Type B pancreatic cell (in vitro differentiated cells): ENCODE results near the gene ZNF681. TPM values are rescaled to one million over a fixed set of nuclear protein-coding genes. Genes with fewer than 3 reads are reported as not detected.

Experiments
- DNase-seq: peaks from one replicate; pipeline ENCODE4 v3.0.0; 2021; ENCODE audit warnings: mixed read lengths; ENCODE audit not compliant: unreplicated experiment; ENCODE audit errors: extremely low spot score
- H3K27ac Mint-ChIP-seq: 2 replicates; pipeline ENCODE4 v1.8.0; 2021; ENCODE audit warnings: mild to moderate bottlenecking, mixed read lengths
- H3K27me3 Mint-ChIP-seq: 2 replicates; pipeline ENCODE4 v1.8.0; 2021; ENCODE audit warnings: mixed read lengths
- H3K36me3 Mint-ChIP-seq: 2 replicates; pipeline ENCODE4 v1.8.0; 2021; ENCODE audit warnings: mixed read lengths
- H3K4me1 Mint-ChIP-seq: one replicate; pipeline ENCODE4 v1.8.0; 2021; ENCODE audit warnings: mixed read lengths; ENCODE audit not compliant: unreplicated experiment
- H3K4me3 Mint-ChIP-seq: 2 replicates; pipeline ENCODE4 v1.8.0; 2021; ENCODE audit warnings: mild to moderate bottlenecking, mixed read lengths
- H3K9me3 Mint-ChIP-seq: 2 replicates; pipeline ENCODE4 v1.8.0; 2021; ENCODE audit warnings: mixed read lengths
- total RNA-seq: library from RNA; stranded (reverse); gene quantifications from 2 replicates; pipeline ENCODE4 v1.2.1, GENCODE V29; 2021; ENCODE audit warnings: low replicate concordance
- TF ChIP-seq, protein P1 (sequence below): fragments of 200-600 bp; sonication (generic); conservative IDR thresholded peaks from 2 replicates; pipeline ENCODE4 v1.5.0; 2021; ENCODE audit warnings: antibody characterized with exemption, mild to moderate bottlenecking

ZNF681 gene
- total RNA-seq, 1 donor from 2014 or later, result 8.5 TPM

GRCh38 chr19:23800271-23800670 is 41.6 kb upstream of the ZNF681 start:
- TF ChIP-seq, protein P1, sequence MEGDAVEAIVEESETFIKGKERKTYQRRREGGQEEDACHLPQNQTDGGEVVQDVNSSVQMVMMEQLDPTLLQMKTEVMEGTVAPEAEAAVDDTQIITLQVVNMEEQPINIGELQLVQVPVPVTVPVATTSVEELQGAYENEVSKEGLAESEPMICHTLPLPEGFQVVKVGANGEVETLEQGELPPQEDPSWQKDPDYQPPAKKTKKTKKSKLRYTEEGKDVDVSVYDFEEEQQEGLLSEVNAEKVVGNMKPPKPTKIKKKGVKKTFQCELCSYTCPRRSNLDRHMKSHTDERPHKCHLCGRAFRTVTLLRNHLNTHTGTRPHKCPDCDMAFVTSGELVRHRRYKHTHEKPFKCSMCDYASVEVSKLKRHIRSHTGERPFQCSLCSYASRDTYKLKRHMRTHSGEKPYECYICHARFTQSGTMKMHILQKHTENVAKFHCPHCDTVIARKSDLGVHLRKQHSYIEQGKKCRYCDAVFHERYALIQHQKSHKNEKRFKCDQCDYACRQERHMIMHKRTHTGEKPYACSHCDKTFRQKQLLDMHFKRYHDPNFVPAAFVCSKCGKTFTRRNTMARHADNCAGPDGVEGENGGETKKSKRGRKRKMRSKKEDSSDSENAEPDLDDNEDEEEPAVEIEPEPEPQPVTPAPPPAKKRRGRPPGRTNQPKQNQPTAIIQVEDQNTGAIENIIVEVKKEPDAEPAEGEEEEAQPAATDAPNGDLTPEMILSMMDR, result no peak
- H3K9me3 Mint-ChIP-seq, result no peaks in the 10 kb centered on the region
- no peaks in the 10 kb centered on the region for H3K4me1 Mint-ChIP-seq
- no peaks in the 10 kb centered on the region for H3K27me3 Mint-ChIP-seq
- peaks cover 37% of the 10 kb centered on the region for H3K36me3 Mint-ChIP-seq
- H3K4me3 Mint-ChIP-seq, result no peak overlapping the region
- no peak for DNase-seq
- H3K27ac Mint-ChIP-seq, result no peak overlapping the region

- no peak for DNase-seq
- Mint-ChIP-seq H3K27me3 (no peaks in the 10 kb centered on the region), H3K27ac (no peak overlapping the region)
These were observed 40.6 kb upstream of the ZNF681 start for GRCh38 chr19:23799321-23799720.

GRCh38 chr19:23795462-23795861 is 36.8 kb upstream of the ZNF681 start:
- H3K4me1 Mint-ChIP-seq, result no peaks in the 10 kb centered on the region
- no peaks in the 10 kb centered on the region for H3K9me3 Mint-ChIP-seq
- H3K27me3 Mint-ChIP-seq, result no peaks in the 10 kb centered on the region
- no peak overlapping the region for H3K27ac Mint-ChIP-seq
- H3K36me3 Mint-ChIP-seq, result peaks cover 41% of the 10 kb centered on the region
- TF ChIP-seq, protein P1, result no peak
- no peak overlapping the region for H3K4me3 Mint-ChIP-seq
- no peak for DNase-seq

More at GRCh38 chr19:23799321-23799720, 40.6 kb upstream of the ZNF681 start:
- TF ChIP-seq, protein P1, result no peak
- Mint-ChIP-seq H3K4me3 (no peak overlapping the region), H3K36me3 (peaks cover 36% of the 10 kb centered on the region), H3K9me3 (no peaks in the 10 kb centered on the region), H3K4me1 (no peaks in the 10 kb centered on the region)

DNA sequence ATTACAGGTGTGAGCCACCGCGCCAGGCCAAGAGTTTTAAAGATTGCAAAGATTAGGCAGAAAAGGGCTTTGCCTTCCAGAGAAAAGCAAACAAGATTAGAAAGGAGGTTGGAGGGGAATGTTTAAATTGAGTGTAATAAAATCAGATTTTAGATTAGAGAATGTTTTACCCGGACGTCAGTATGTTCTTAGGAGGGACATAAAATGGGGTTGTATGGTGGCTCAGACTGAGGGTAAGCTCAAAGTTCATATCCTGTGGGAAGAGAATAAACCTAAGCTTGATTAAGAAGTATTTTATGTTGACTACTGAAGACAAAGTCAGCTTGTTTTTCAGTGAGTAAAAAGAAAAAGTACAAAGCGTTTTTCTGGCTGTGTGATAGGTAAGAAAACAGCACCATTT is 34.1 kb upstream of the ZNF681 start:
- H3K36me3 Mint-ChIP-seq, result peaks cover 50% of the 10 kb centered on the region
- TF ChIP-seq, protein P1, result no peak
- no peak overlapping the region for H3K4me3 Mint-ChIP-seq
- no peak overlapping the region for H3K27ac Mint-ChIP-seq
- H3K27me3 Mint-ChIP-seq, result no peaks in the 10 kb centered on the region
- no peaks in the 10 kb centered on the region for H3K9me3 Mint-ChIP-seq
- DNase-seq, result no peak
- H3K4me1 Mint-ChIP-seq, result no peaks in the 10 kb centered on the region

DNA sequence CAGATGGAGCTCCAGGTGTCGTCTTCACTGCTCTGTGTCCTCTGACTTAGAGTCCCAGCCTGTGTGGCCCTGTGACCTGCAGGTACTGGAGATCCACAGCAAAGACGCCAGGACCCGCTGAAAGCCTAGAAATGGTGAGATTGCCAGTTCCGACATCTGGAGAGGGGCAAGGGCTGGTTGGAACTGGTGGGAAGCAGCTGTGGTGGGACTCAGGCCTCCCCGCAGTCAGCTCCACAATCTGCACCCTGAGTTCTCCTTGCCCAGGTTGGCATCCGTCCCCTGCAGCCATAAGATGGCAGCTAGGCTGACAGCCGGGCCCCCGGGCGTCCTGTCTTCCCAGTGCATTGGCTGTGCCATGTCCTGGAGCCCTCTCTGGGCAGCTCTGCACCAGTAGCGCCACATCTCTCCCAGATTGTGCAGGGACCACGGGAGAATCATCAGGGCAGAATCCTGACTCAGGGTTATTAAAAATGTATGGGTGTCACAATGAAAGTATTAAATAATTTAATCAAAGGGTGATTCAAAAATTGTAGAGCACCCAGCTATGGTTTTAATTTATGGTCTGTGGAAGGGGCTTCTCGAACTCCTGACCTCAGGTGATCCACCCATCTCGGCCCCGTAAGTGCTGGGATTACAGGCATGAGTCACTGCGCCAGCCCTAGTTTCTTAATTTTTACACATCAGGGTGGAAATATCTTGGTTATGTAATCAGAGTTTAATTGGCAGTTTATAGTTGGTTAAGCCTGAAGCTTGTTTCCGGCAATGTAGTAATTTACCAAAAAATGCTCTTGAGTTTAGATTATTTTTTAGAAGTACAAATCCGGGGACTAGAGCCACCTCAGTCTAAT is 32.2 kb upstream of the ZNF681 start:
- H3K4me3 Mint-ChIP-seq, result no peak overlapping the region
- H3K4me1 Mint-ChIP-seq, result no peaks in the 10 kb centered on the region
- DNase-seq, result no peak
- H3K27me3 Mint-ChIP-seq, result no peaks in the 10 kb centered on the region
- no peak overlapping the region for H3K27ac Mint-ChIP-seq
- H3K9me3 Mint-ChIP-seq, result no peaks in the 10 kb centered on the region
- peaks cover 53% of the 10 kb centered on the region for H3K36me3 Mint-ChIP-seq
- TF ChIP-seq, protein P1, result no peak
